HepG2 (cell line): Measurements from ENCODE around the gene BRD1. TPM values are rescaled to one million over a fixed set of nuclear protein-coding genes. Genes with fewer than 3 reads are reported as not detected.

Source experiments
- GMEB2 ChIP-seq: IDR thresholded peaks from 2 replicates; pipeline ENCODE4 v1.6.1; 2016; ENCODE audit warnings: missing biosample characterization, missing genetic modification reagents, low read depth
- HOXA3 ChIP-seq: sonication (generic); formaldehyde crosslinking; IDR thresholded peaks from 2 replicates; pipeline ENCODE4 v1.5.0; 2020; ENCODE audit warnings: missing genetic modification reagents
- MAX ChIP-seq: IDR thresholded peaks from 2 replicates; pipeline ENCODE4 v1.6.1; 2012; ENCODE audit warnings: inconsistent platforms
- MAZ ChIP-seq, 2 experiments: sonication (generic) in 1 of 2; formaldehyde crosslinking in 1 of 2; IDR thresholded peaks; 2 replicates each; pipeline versions ENCODE4 v1.5.0 to v1.6.1; 2012 to 2020; ENCODE audit warnings: low read depth in 2 of 2, mild to moderate bottlenecking in 2 of 2, borderline replicate concordance in 1 of 2, improper control_type of control experiment in 1 of 2, low read length in 1 of 2, missing genetic modification reagents in 1 of 2, moderate library complexity in 1 of 2
- PATZ1 ChIP-seq: sonication (generic); formaldehyde crosslinking; IDR thresholded peaks from 2 replicates; pipeline ENCODE4 v1.4.0; 2020; ENCODE audit warnings: missing genetic modification reagents
- RBFOX2 ChIP-seq: fragments of 200-400 bp; formaldehyde crosslinking; IDR thresholded peaks from 2 replicates; pipeline ENCODE4 v1.6.1; 2017; ENCODE audit warnings: low read depth, mild to moderate bottlenecking, low read length
- YY1 ChIP-seq: IDR thresholded peaks from 2 replicates; pipeline ENCODE4 v1.6.1; 2011; ENCODE audit warnings: low read length, low read depth, moderate library complexity, mild to moderate bottlenecking; ENCODE audit not compliant: insufficient read depth, insufficient replicate concordance
- polyA plus RNA-seq, 8 experiments: library from polyadenylated mRNA; depleted of rRNA in 3 of 8; stranded (reverse) in 7 of 8; unstranded in 1 of 8; fragments of >200 nt; fragmentation: Illumina TruSeq in 4 of 8; extraction: Trizol in 4 of 8; gene quantifications; 2 replicates each; pipeline versions ENCODE4 v1.2.1 to v1.2.3, GENCODE V29; 2011 to 2016; ENCODE audit warnings: low read depth in 4 of 8, missing spikeins in 1 of 8, mixed read lengths in 1 of 8; ENCODE audit not compliant: insufficient read depth in 1 of 8
- total RNA-seq, 5 experiments: library from RNA; depleted of rRNA; stranded (reverse); fragments of >200 nt; fragmentation: Illumina TruSeq; extraction: Trizol; gene quantifications; 2 replicates each; pipeline ENCODE4 v1.2.3, GENCODE V29; 2016; ENCODE audit warnings: low read depth in 1 of 5
- TF ChIP-seq, protein P1 (sequence below): sonication (generic); formaldehyde crosslinking; IDR thresholded peaks from 2 replicates; pipeline ENCODE4 v1.4.0; 2020; ENCODE audit warnings: mild to moderate bottlenecking, missing genetic modification reagents

Gene BRD1
- total and polyA plus RNA-seq, 2 of the 13 experiments (the other 11 are each of a cell fraction or from before 2014, with no cell fraction given), result 5.1 to 12.0 TPM

GRCh38 chr22:49827853-49828598 is at the start of gene BRD1 (continued):
- TF ChIP-seq MAX, result peak; percentile 76
- peak; percentile 36; the same call in 1 of the 2 replicates for TF ChIP-seq RBFOX2
- TF ChIP-seq MAZ (IDR thresholded peaks at IDR 0.05; ENCODE audit: borderline replicate concordance, low read depth, low read length), result peak; percentile 60
- peak; percentile 77 for TF ChIP-seq MAZ (CRISPR knock-in tag; IDR thresholded peaks at IDR 0.05; ENCODE audit: low read depth)
- TF ChIP-seq PATZ1 (CRISPR knock-in tag), result 0 out of 2 replicates have a peak, but pooled peaks have one; percentile 41
- TF ChIP-seq, protein P1, sequence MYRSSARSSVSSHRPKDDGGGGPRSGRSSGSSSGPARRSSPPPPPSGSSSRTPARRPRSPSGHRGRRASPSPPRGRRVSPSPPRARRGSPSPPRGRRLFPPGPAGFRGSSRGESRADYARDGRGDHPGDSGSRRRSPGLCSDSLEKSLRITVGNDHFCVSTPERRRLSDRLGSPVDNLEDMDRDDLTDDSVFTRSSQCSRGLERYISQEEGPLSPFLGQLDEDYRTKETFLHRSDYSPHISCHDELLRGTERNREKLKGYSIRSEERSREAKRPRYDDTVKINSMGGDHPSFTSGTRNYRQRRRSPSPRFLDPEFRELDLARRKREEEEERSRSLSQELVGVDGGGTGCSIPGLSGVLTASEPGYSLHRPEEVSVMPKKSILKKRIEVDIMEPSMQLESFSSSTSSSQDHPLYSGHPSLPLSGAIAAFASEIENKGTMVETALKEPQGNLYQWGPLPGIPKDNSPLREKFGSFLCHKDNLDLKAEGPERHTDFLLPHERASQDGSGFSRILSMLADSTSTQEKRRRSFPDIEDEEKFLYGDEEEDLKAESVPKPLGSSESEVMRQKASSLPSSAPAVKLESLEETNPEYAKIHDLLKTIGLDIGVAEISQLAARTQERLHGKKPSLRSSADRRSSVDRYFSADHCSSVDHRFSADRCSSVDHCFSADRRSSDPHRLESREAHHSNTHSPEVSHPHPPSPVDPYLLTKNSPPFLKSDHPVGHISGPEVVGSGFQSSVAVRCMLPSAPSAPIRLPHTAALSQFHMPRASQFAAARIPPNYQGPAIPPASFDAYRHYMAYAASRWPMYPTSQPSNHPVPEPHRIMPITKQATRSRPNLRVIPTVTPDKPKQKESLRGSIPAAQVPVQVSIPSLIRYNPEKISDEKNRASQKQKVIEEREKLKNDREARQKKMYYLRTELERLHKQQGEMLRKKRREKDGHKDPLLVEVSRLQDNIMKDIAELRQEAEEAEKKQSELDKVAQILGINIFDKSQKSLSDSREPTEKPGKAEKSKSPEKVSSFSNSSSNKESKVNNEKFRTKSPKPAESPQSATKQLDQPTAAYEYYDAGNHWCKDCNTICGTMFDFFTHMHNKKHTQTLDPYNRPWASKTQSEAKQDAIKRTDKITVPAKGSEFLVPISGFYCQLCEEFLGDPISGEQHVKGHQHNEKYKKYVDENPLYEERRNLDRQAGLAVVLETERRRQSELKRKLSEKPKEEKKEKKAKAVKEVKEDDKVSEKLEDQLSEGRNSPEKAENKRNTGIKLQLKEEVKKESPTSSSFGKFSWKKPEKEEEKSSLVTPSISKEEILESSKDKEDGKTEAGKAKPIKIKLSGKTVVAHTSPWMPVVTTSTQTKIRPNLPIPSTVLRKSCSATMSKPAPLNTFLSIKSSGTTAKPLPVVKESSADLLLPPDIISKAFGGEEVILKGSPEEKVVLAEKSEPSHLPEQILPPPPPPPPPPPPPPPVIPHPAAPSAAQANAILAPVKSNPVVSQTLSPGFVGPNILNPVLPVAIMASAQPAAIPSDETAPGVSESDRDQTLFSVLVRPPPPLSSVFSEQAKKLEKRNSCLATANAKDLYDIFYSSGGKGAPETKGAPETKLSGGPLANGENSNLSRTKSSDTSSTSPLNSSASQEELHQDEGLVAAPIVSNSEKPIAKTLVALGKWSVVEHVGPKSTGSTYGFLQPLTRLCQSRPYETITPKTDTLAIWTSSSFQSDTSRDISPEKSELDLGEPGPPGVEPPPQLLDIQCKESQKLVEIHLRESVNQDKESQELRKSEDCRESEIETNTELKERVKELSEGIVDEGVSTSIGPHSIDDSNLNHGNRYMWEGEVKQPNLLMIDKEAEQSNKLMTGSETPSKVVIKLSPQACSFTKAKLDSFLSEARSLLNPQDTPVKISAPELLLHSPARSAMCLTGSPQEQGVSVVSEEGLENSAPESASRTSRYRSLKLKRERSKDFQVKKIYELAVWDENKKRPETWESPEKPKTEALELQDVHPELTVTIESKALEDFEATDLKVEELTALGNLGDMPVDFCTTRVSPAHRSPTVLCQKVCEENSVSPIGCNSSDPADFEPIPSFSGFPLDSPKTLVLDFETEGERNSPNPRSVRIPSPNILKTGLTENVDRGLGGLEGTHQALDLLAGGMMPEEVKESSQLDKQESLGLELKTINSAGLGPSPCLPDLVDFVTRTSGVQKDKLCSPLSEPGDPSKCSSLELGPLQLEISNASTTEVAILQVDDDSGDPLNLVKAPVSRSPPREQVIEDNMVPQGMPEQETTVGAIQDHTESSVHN (CRISPR knock-in tag), result no peak
- TF ChIP-seq YY1, result peak; percentile 85
- peak; percentile 13; the same call in 1 of the 2 replicates for TF ChIP-seq GMEB2
- peak; percentile 64; the same call in 1 of the 2 replicates for TF ChIP-seq HOXA3 (CRISPR knock-in tag)
